CD4-positive, alpha-beta T cell treated with Interleukin-4 for 4 hours (primary cell): ENCODE data around the gene FCGBP.
"Not testable (repeated sequence)": the region's sequence is repeated elsewhere in the genome, so short reads cannot be mapped to it uniquely, and the experiment has no call there.

Experiments used
- DNase-seq: peaks from one replicate; pipeline ENCODE4 v3.0.0-alpha.2; 2020

Gene FCGBP

DNA sequence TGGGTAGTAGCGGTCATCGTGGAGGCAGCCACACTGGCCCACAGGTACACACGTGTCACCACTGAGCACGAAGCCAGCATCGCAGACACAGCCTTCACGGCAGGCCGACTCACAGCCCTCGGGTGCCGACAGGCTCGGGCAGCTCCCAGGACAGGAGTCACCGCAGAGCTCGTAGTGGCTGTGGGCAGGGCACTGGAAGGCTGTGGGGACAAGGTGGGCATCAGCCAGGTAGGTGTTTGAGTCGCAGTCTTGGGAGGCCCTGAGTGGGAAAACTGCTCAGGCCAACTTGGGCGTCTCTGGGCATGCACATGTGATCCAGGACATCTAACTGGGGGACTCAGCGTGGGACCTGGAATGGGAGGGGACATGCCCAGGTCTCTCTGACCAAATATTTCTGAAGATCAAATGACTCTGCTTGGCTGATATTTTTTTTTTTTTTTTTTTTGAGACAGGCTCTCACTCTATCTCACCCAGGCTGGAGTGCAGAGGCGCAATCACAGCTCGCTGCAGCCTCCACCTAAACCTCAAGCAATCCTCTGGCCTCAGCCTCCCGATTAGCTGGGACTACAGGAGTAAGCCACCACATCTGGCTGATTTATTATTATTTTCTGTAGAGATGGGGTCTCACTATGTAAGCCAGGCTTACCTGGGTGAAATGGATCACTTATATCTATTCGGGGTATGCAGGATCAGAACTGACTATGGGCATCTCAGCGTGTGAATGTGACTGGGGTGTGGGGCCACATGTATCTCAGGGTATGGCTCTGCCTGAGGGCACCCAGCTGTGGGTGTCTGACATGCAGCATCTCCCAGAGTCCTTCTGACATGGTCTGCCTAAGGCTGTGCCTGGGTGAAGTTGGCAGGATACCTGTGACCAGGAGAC is 44.3 kb downstream of the FCGBP start:
- not testable (repeated sequence) for DNase-seq

GRCh38 chr19:39887456-39887951 is 46.9 kb downstream of the FCGBP start:
- DNase-seq: not testable (repeated sequence)

DNA sequence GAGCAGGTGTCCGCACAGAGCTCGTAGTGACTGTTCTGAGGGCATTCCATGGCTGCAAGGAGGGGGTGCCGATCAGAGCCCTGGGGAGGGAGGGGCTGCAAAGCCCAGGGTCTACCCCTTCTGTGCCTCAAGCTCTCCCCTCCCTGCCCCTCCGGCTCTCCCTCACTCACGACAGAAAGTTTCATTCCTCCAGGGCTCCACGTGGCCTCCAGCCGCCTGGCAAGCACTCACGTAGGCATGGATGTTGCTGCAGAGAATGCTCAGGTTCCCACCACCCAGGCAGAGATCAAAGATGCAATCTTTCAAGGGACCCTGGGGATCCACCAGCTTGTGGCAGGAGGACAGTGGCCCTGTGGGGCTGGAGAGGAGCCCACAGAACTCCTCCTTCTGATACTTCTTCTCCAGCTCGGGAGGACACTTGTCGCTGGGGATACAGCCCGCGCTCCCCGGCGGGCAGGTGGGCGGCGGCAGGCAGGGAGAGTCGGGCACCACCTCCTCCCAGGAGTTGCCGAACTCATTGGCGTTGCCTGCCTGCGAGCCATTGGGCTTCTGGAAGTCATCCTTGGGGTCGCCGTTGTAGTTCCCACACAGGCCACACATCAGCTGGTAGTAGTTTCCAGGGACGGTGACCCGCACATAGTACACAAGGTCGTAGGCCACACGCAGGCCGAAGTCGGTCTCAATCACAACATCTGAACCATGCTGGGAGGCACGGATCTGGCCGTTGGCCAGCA is 48.4 kb downstream of the FCGBP start:
- DNase-seq: not testable (repeated sequence)

DNA sequence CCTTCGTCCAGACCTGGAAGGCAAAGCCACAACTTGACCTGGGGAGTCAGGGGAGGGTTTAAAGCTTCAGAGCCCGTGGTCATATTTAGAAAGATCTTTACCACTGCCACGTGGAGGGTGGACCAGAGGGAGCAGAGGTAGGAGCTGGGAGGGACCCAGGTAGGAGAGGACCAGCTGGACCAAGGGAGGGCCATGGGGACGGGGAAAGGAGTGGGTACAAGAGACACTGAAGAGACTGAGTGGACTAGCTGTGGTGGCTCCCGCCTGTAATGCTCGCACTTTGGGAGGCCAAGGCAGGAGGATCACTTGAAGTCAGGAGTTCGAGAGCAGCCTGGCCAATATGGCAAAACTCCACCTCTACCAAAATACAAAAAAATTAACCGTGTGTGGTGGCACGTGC is 49.7 kb downstream of the FCGBP start:
- DNase-seq: not testable (repeated sequence)
